HepG2 (cell line): Measurements from ENCODE around the gene CAMKMT. TPM values are rescaled to one million over a fixed set of nuclear protein-coding genes. Genes with fewer than 3 reads are reported as not detected.

Source experiments
- ATAC-seq: fragments of 200-7000 bp; cut with Tn5 transposase; 3 replicates; pipeline ENCODE4 v1.9.1; 2020; ENCODE audit warnings: mild to moderate bottlenecking, moderate library complexity
- BruUV-seq: library from RNA; stranded (reverse); fragments of 400-500 nt; replicated peaks from 2 replicates; lab custom pipeline; 2021; lab: Mats Ljungman, UMichigan
- CTCF ChIA-PET: fragments of 300-600 bp; formaldehyde crosslinking; extraction: SDS; loops from one replicate; lab custom pipeline; 2021; ENCODE audit warnings: low total read pairs, inconsistent platforms, low intra/inter-chr PET ratio; lab: Yijun Ruan, JAX
- POLR2A ChIA-PET: fragments of 350-600 bp; sonication (Branson Sonifier 250); formaldehyde crosslinking; loops from one replicate; lab custom pipeline; 2020; ENCODE audit warnings: antibody characterized with exemption, inconsistent platforms; lab: Yijun Ruan, JAX
- DNase-seq: peaks from one replicate; pipeline ENCODE4 v3.0.0-alpha.2; 2015; ENCODE audit warnings: low spot score
- FAIRE-seq: peaks from 3 replicates; lab custom pipeline; 2011; peaks lifted over from hg19 to GRCh38; lab: Jason Lieb, UNC
- H2AFZ ChIP-seq: one replicate; pipeline ENCODE4 v1.6.1; 2011; ENCODE audit warnings: low read length, inconsistent platforms
- H3K27ac ChIP-seq: fragments of 300-600 bp; 3 replicates; pipeline ENCODE4 v1.8.0; 2011; ENCODE audit warnings: mixed run types, mild to moderate bottlenecking, mixed read lengths, low read length, inconsistent platforms; ENCODE audit not compliant: insufficient read depth; ENCODE audit errors: extremely low read length
- H3K27me3 ChIP-seq, 2 experiments: fragments of 200-600 bp in 1 of 2; 2 replicates in 1 of 2; 3 replicates in 1 of 2; pipeline versions ENCODE4 v1.6.0 to v1.8.0; 2011; ENCODE audit warnings: low read length in 2 of 2, mild to moderate bottlenecking in 2 of 2, moderate library complexity in 2 of 2, inconsistent platforms in 1 of 2; ENCODE audit not compliant: insufficient read depth in 2 of 2, control insufficient read depth in 1 of 2
- H3K36me3 ChIP-seq, 2 experiments: fragments of 200-600 bp in 1 of 2; replicated peaks in 1 of 2; 2 replicates in 1 of 2; 3 replicates in 1 of 2; pipeline versions ENCODE4 v1.5.1 to v1.8.0; 2011; ENCODE audit warnings: low read length in 2 of 2, inconsistent platforms in 1 of 2; ENCODE audit not compliant: insufficient read depth in 2 of 2, control insufficient read depth in 1 of 2
- H3K4me1 ChIP-seq: 2 replicates; pipeline ENCODE4 v1.5.1; 2012; ENCODE audit warnings: low read length, inconsistent platforms; ENCODE audit not compliant: insufficient read depth
- H3K4me2 ChIP-seq: 2 replicates; pipeline ENCODE4 v1.6.0; 2011; ENCODE audit warnings: low read depth, low read length, inconsistent platforms
- H3K4me3 ChIP-seq, 3 experiments: fragments of 200-600 bp in 1 of 3; sonication (generic), shearing (Covaris generic) in 1 of 3; replicated peaks in 1 of 3; 2 replicates each; pipeline ENCODE4 v1.5.1; 2011 to 2016; ENCODE audit warnings: low read length in 3 of 3, inconsistent platforms in 2 of 3, low read depth in 2 of 3, mild to moderate bottlenecking in 2 of 3, control low read depth in 1 of 3, mixed read lengths in 1 of 3; ENCODE audit not compliant: insufficient read depth in 1 of 3
- H3K79me2 ChIP-seq: one replicate; pipeline ENCODE4 v1.6.1; 2011; ENCODE audit warnings: low read length, inconsistent platforms; ENCODE audit not compliant: insufficient read depth
- H3K9ac ChIP-seq: 2 replicates; pipeline ENCODE4 v1.6.0; 2011; ENCODE audit warnings: mild to moderate bottlenecking, low read depth, low read length, inconsistent platforms; ENCODE audit not compliant: insufficient read depth
- H3K9me3 ChIP-seq: 2 replicates; pipeline ENCODE4 v1.5.1; 2012; ENCODE audit warnings: mild to moderate bottlenecking, low read length
- H4K20me1 ChIP-seq: 2 replicates; pipeline ENCODE4 v1.6.0; 2011; ENCODE audit warnings: inconsistent platforms, mild to moderate bottlenecking, low read length, moderate library complexity; ENCODE audit not compliant: insufficient read depth
- HMGXB3 ChIP-seq: sonication (generic); formaldehyde crosslinking; IDR thresholded peaks from 2 replicates; pipeline ENCODE4 v1.4.0; 2020; ENCODE audit warnings: missing genetic modification reagents, borderline replicate concordance
- HNF1B ChIP-seq: sonication (generic); formaldehyde crosslinking; IDR thresholded peaks from 2 replicates; pipeline ENCODE4 v1.5.1; 2020; ENCODE audit warnings: mild to moderate bottlenecking, moderate library complexity, missing genetic modification reagents
- MTA3 ChIP-seq: sonication (generic); formaldehyde crosslinking; IDR thresholded peaks from 2 replicates; pipeline ENCODE4 v1.4.0; 2020; ENCODE audit warnings: missing genetic modification reagents
- TAF15 ChIP-seq: fragments of 200-400 bp; formaldehyde crosslinking; IDR thresholded peaks from one replicate; pipeline ENCODE4 v1.6.1; 2018; ENCODE audit warnings: mild to moderate bottlenecking, low read depth, low read length; ENCODE audit not compliant: poor library complexity, severe bottlenecking
- THRA ChIP-seq: sonication (generic); formaldehyde crosslinking; IDR thresholded peaks from 2 replicates; pipeline ENCODE4 v1.4.0; 2020; ENCODE audit warnings: missing genetic modification reagents, borderline replicate concordance
- ZBTB7B ChIP-seq: sonication (generic); formaldehyde crosslinking; IDR thresholded peaks from 2 replicates; pipeline ENCODE4 v1.4.0; 2020; ENCODE audit warnings: missing genetic modification reagents
- ZNF205 ChIP-seq: IDR thresholded peaks from 2 replicates; pipeline ENCODE4 v1.6.1; 2018; ENCODE audit warnings: missing biosample characterization, missing genetic modification reagents
- ZNF576 ChIP-seq: sonication (generic); formaldehyde crosslinking; IDR thresholded peaks from 2 replicates; pipeline ENCODE4 v1.4.0; 2020; ENCODE audit warnings: mild to moderate bottlenecking, missing genetic modification reagents
- ZSCAN12 ChIP-seq: sonication (generic); formaldehyde crosslinking; IDR thresholded peaks from 2 replicates; pipeline ENCODE4 v1.9.0; 2021; ENCODE audit warnings: mild to moderate bottlenecking, missing genetic modification reagents
- ZZZ3 ChIP-seq: sonication (generic); formaldehyde crosslinking; IDR thresholded peaks from 2 replicates; pipeline ENCODE4 v1.4.0; 2020; ENCODE audit warnings: missing genetic modification reagents, mild to moderate bottlenecking, borderline replicate concordance
- WGBS: methylation state at CpG from one replicate; pipeline ENCODE4 v1.1.6; 2017; ENCODE audit warnings: low lambda C conversion rate; 5-methylcytosine and 5-hydroxymethylcytosine counted together
- in situ Hi-C: cut with HindIII; loops from 2 replicates; pipeline ENCODE4 v1.10.0; 2017; ENCODE audit warnings: low pct_unique_long_range_greater_than_20kb; ENCODE audit not compliant: extremely low pct_ligation_motif_present
- intact Hi-C: fragments of 100-400 bp; cut with micrococcal nuclease; formaldehyde crosslinking; loops from one replicate; pipeline ENCODE4 v1.10.0; 2022; ENCODE audit not compliant: unreplicated experiment
- polyA plus RNA-seq, 8 experiments: library from polyadenylated mRNA; depleted of rRNA in 3 of 8; stranded (reverse) in 7 of 8; unstranded in 1 of 8; fragments of >200 nt; fragmentation: Illumina TruSeq in 4 of 8; extraction: Trizol in 4 of 8; gene quantifications; 2 replicates each; pipeline versions ENCODE4 v1.2.1 to v1.2.3, GENCODE V29; 2011 to 2016; ENCODE audit warnings: low read depth in 4 of 8, missing spikeins in 1 of 8, mixed read lengths in 1 of 8; ENCODE audit not compliant: insufficient read depth in 1 of 8
- total RNA-seq, 5 experiments: library from RNA; depleted of rRNA; stranded (reverse); fragments of >200 nt; fragmentation: Illumina TruSeq; extraction: Trizol; gene quantifications; 2 replicates each; pipeline ENCODE4 v1.2.3, GENCODE V29; 2016; ENCODE audit warnings: low read depth in 1 of 5

The CAMKMT gene
- total and polyA plus RNA-seq, 2 of the 13 experiments (the other 11 are each of a cell fraction or from before 2014, with no cell fraction given), result 6.9 to 20.8 TPM

GRCh38 chr2:44680424-44680971 lies 318.8 kb downstream of the CAMKMT start (continued):
- TF ChIP-seq HMGXB3 (CRISPR knock-in tag), result no peak

GRCh38 chr2:44680983-44681531 lies 319.3 kb downstream of the CAMKMT start:
- H3K36me3 ChIP-seq, result no peaks in the 10 kb centered on the region
- TF ChIP-seq ZZZ3 (CRISPR knock-in tag) (no peak), MTA3 (CRISPR knock-in tag) (no peak), THRA (CRISPR knock-in tag) (no peak), TAF15 (no peak), ZSCAN12 (CRISPR knock-in tag) (no peak), ZNF576 (CRISPR knock-in tag) (no peak), ZBTB7B (no peak), HNF1B (no peak), ZNF205 (CRISPR knock-in tag) (no peak)
- DNase-seq (no peak), ATAC-seq (no peak), FAIRE-seq (no peak)
- BruUV-seq, result no TSS peak
- H3K27me3 ChIP-seq, result no peaks in the 10 kb centered on the region
- intact Hi-C loops, result no loop called here
- ChIA-PET POLR2A (no interaction called here), CTCF (no interaction called here)
- H4K20me1 ChIP-seq, result no peaks in the 10 kb centered on the region
- in situ Hi-C loops, result no loop called here
- WGBS, result 87% methylated on average over 5 of the region's 5 CpGs
- H3K9ac ChIP-seq, result no peak overlapping the region
- no peak overlapping the region for H3K27ac ChIP-seq
- no peaks in the 10 kb centered on the region for H3K9me3 ChIP-seq
- no peaks in the 10 kb centered on the region for H3K4me1 ChIP-seq
- no peak overlapping the region for H3K4me2 ChIP-seq
- no peak overlapping the region for H3K4me3 ChIP-seq
- no peaks in the 10 kb centered on the region for H3K79me2 ChIP-seq
- no peak overlapping the region for H2AFZ ChIP-seq
